Activated CD8-positive, alpha-beta T cell treated with anti-CD3 and anti-CD28 coated beads for 36 hours (primary cell): ENCODE data around the gene CCDC183. TPM values are rescaled to one million over a fixed set of nuclear protein-coding genes. Genes with fewer than 3 reads are reported as not detected.

Experiments
- ATAC-seq: fragments of 200-7000 bp; cut with Tn5 transposase; one replicate; pipeline ENCODE4 v1.10.0; 2021; ENCODE audit warnings: mild to moderate bottlenecking, moderate library complexity
- CTCF ChIA-PET: fragments of 350-600 bp; sonication (Branson Sonifier 250); formaldehyde crosslinking; loops from one replicate; lab custom pipeline; 2021; ENCODE audit warnings: antibody characterized with exemption; lab: Charles Lee
- POLR2A ChIA-PET: fragments of 350-600 bp; sonication (Branson Sonifier 250); formaldehyde crosslinking; loops from one replicate; lab custom pipeline; 2021; ENCODE audit warnings: antibody characterized with exemption; lab: Charles Lee
- DNase-seq: peaks from one replicate; pipeline ENCODE4 v3.0.0-alpha.2; 2020
- H3K27ac Mint-ChIP-seq: one replicate; pipeline ENCODE4 v1.8.0; 2021; ENCODE audit warnings: mild to moderate bottlenecking, mixed read lengths
- H3K27me3 Mint-ChIP-seq: one replicate; pipeline ENCODE4 v1.8.0; 2021; ENCODE audit warnings: mixed read lengths
- H3K36me3 Mint-ChIP-seq: one replicate; pipeline ENCODE4 v1.8.0; 2021; ENCODE audit warnings: low read depth, mixed read lengths
- H3K4me1 Mint-ChIP-seq: one replicate; pipeline ENCODE4 v1.8.0; 2021; ENCODE audit warnings: low read depth, mixed read lengths
- H3K4me3 Mint-ChIP-seq: one replicate; pipeline ENCODE4 v1.8.0; 2021; ENCODE audit warnings: mild to moderate bottlenecking, moderate library complexity, mixed read lengths
- H3K9me3 Mint-ChIP-seq: one replicate; pipeline ENCODE4 v1.8.0; 2021; ENCODE audit warnings: mixed read lengths
- CTCF ChIP-seq: fragments of 200-600 bp; IDR thresholded peaks from one replicate; pipeline ENCODE4 v1.8.0; 2022; ENCODE audit warnings: antibody characterized with exemption, mild to moderate bottlenecking
- intact Hi-C: fragments of 100-400 bp; cut with micrococcal nuclease; formaldehyde crosslinking; loops from one replicate; pipeline ENCODE4 v1.10.0; 2022
- total RNA-seq, 2 experiments: library from RNA; stranded (reverse); gene quantifications; one replicate each; pipeline ENCODE4 v1.2.3, GENCODE V29; 2021

CCDC183 gene
- total RNA-seq, 2 experiments from 2014 or later = 0.20 to 0.34 TPM

GRCh38 chr9:136791516-136792276 is 4.4 kb upstream of the CCDC183 start:
- ChIA-PET POLR2A (interaction anchor here (0.6 to 1.0 kb wide), 2 partner anchors 64 to 235 kb away, joined by 3 to 4 read pairs; no protein-coding TSS in a partner anchor), CTCF (interaction anchor here (0.7 to 3.3 kb wide), 11 partner anchors 9 to 237 kb away, joined by 3 to 12 read pairs (median 4); partner anchors contain the start of genes AJM1 and RABL6)
- H3K4me1 Mint-ChIP-seq = peaks cover 35% of the 10 kb centered on the region
- DNase-seq (peak; percentile 77), ATAC-seq (peak; percentile 2)
- H3K36me3 Mint-ChIP-seq = peaks cover 2% of the 10 kb centered on the region
- H3K27me3 Mint-ChIP-seq = peaks cover 6% of the 10 kb centered on the region
- peak overlapping the region; percentile 82 for H3K4me3 Mint-ChIP-seq
- intact Hi-C loops = no loop called here
- TF ChIP-seq CTCF = peak; percentile 100
- no peaks in the 10 kb centered on the region for H3K9me3 Mint-ChIP-seq
- H3K27ac Mint-ChIP-seq = peak overlapping the region; percentile 86

GRCh38 chr9:136792321-136793085 is 3.6 kb upstream of the CCDC183 start:
- Mint-ChIP-seq H3K36me3 (peaks cover 2% of the 10 kb centered on the region), H3K4me3 (peak overlapping the region; percentile 82), H3K9me3 (no peaks in the 10 kb centered on the region), H3K27ac (peak overlapping the region; percentile 77), H3K27me3 (peaks cover 5% of the 10 kb centered on the region), H3K4me1 (peaks cover 37% of the 10 kb centered on the region)
- no peak for TF ChIP-seq CTCF
- ChIA-PET CTCF (interaction anchor here (0.6 to 3.3 kb wide), 13 partner anchors 8 to 237 kb away, joined by 3 to 12 read pairs (median 4); partner anchors contain the start of genes AJM1 and RABL6), POLR2A (interaction anchor here (0.9 to 2.0 kb wide), 3 partner anchors 11 to 64 kb away, joined by 4 to 10 read pairs (median 4); partner anchors contain the start of gene RABL6)
- ATAC-seq = no peak
- intact Hi-C loops = no loop called here
- peak; percentile 19 for DNase-seq

GRCh38 chr9:136793086-136793946 is 2.8 kb upstream of the CCDC183 start:
- no peak overlapping the region for H3K4me3 Mint-ChIP-seq
- H3K27ac Mint-ChIP-seq = no peak overlapping the region
- no peak for DNase-seq
- peaks cover 2% of the 10 kb centered on the region for H3K36me3 Mint-ChIP-seq
- ChIA-PET CTCF (interaction anchor here (0.8 to 1.5 kb wide), 6 partner anchors 13 to 242 kb away, joined by 3 to 9 read pairs (median 4); partner anchors contain the start of gene RABL6), POLR2A (interaction anchor here (0.8 to 2.0 kb wide), 3 partner anchors 11 to 293 kb away, joined by 3 to 10 read pairs (median 4); partner anchors contain the start of gene RABL6)
- no peak for ATAC-seq
- intact Hi-C loops = no loop called here
- peaks cover 29% of the 10 kb centered on the region for H3K4me1 Mint-ChIP-seq
- H3K27me3 Mint-ChIP-seq = peaks cover 5% of the 10 kb centered on the region
- H3K9me3 Mint-ChIP-seq = no peaks in the 10 kb centered on the region
- no peak for TF ChIP-seq CTCF

- Mint-ChIP-seq H3K4me1 (peaks cover 29% of the 10 kb centered on the region), H3K36me3 (peaks cover 2% of the 10 kb centered on the region), H3K4me3 (no peak overlapping the region), H3K27me3 (peaks cover 5% of the 10 kb centered on the region), H3K27ac (no peak overlapping the region), H3K9me3 (no peaks in the 10 kb centered on the region)
- intact Hi-C loops = no loop called here
- ATAC-seq = no peak
- no peak for TF ChIP-seq CTCF
- DNase-seq = no peak
- CTCF ChIA-PET = interaction anchor here (0.8 to 1.1 kb wide), 3 partner anchors 15 to 241 kb away, joined by 3 to 6 read pairs (median 3); no protein-coding TSS in a partner anchor
- POLR2A ChIA-PET = interaction anchor here (0.8 to 2.0 kb wide), 2 partner anchors 12 to 292 kb away, joined by 3 to 10 read pairs; partner anchors contain the start of gene RABL6
These were observed 1.7 kb upstream of the CCDC183 start for GRCh38 chr9:136794281-136794999.
